Measurements from ENCODE around the gene ZBTB16.

The ZBTB16 gene

GRCh38 chr11:114168691-114169090 lies 109.2 kb downstream of the ZBTB16 start:
- no peak for DNase-seq (ENCODE audit: low read depth)

- no peak for DNase-seq (ENCODE audit: low read depth)
These were observed 109.8 kb downstream of the ZBTB16 start for GRCh38 chr11:114169321-114169749.

GRCh38 chr11:114169821-114170220 lies 110.3 kb downstream of the ZBTB16 start:
- no peak for DNase-seq (ENCODE audit: low read depth)

GRCh38 chr11:114170226-114170625 lies 110.7 kb downstream of the ZBTB16 start:
- DNase-seq (ENCODE audit: low read depth) = no peak

- DNase-seq (ENCODE audit: low read depth) = no peak
These were observed 111.9 kb downstream of the ZBTB16 start for GRCh38 chr11:114171257-114172054.

GRCh38 chr11:114172055-114172861 lies 112.7 kb downstream of the ZBTB16 start:
- DNase-seq (ENCODE audit: low read depth) = no peak

GRCh38 chr11:114172871-114173444 lies 113.4 kb downstream of the ZBTB16 start:
- DNase-seq (ENCODE audit: low read depth) = no peak

- no peak for DNase-seq (ENCODE audit: low read depth)
These were observed 114.3 kb downstream of the ZBTB16 start for GRCh38 chr11:114173843-114174242.

GRCh38 chr11:114174712-114175495 lies 115.4 kb downstream of the ZBTB16 start:
- no peak for DNase-seq (ENCODE audit: low read depth)

GRCh38 chr11:114175706-114176105 lies 116.2 kb downstream of the ZBTB16 start:
- DNase-seq (ENCODE audit: low read depth) = no peak

- DNase-seq (ENCODE audit: low read depth) = no peak
These were observed 116.8 kb downstream of the ZBTB16 start for GRCh38 chr11:114176321-114176720.

- no peak for DNase-seq (ENCODE audit: low read depth)
These were observed 119.1 kb downstream of the ZBTB16 start for GRCh38 chr11:114178656-114179055.

- DNase-seq (ENCODE audit: low read depth) = no peak
These were observed 119.9 kb downstream of the ZBTB16 start for GRCh38 chr11:114179234-114179941.

- no peak for DNase-seq (ENCODE audit: low read depth)
These were observed 121.0 kb downstream of the ZBTB16 start for GRCh38 chr11:114180301-114181055.

- DNase-seq (ENCODE audit: low read depth) = no peak
These were observed 121.7 kb downstream of the ZBTB16 start for GRCh38 chr11:114181195-114181594.

- no peak for DNase-seq (ENCODE audit: low read depth)
These were observed 122.2 kb downstream of the ZBTB16 start for GRCh38 chr11:114181752-114182151.

- DNase-seq (ENCODE audit: low read depth) = no peak
These were observed 123.0 kb downstream of the ZBTB16 start for GRCh38 chr11:114182471-114183043.

GRCh38 chr11:114183044-114183511 lies 123.6 kb downstream of the ZBTB16 start:
- no peak for DNase-seq (ENCODE audit: low read depth)

- DNase-seq (ENCODE audit: low read depth) = no peak
These were observed 125.9 kb downstream of the ZBTB16 start for GRCh38 chr11:114185436-114185835.

GRCh38 chr11:114187173-114187572 lies 127.7 kb downstream of the ZBTB16 start:
- no peak for DNase-seq (ENCODE audit: low read depth)

Measured in ELR (cell line).